HG03097 (cell line): ENCODE measurements around the gene MAP3K8.
A peak's percentile ranks its signal among the peaks of the same experiment; 100 is the strongest.
"Not testable (repeated sequence)": the region's sequence is repeated elsewhere in the genome, so short reads cannot be mapped to it uniquely, and the experiment has no call there.

Experiments used
- ATAC-seq: cut with Tn5 transposase; IDR thresholded peaks from one replicate; pipeline ENCODE4 v1.9.1; 2021; ENCODE audit not compliant: unreplicated experiment, low FRiP score

MAP3K8 gene

DNA sequence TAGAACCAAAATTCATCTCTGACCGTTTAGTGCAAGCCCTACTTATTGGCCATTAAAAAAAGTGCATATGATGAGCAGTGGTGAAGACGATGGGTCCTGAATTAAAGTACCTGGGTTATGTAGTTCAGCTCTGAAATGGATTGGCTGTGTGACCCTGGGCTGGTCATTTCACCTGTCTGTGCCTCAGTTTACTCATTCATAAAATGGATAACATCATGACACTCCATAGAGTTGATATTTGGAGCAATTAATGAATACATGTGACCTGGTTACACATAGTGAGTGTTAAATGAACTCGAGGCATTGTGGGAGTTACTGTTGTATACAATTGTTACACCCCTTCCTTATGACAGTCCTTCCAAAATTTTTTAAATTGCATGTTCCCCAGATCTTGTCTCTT, 9.1 kb downstream of the MAP3K8 start:
- ATAC-seq, result no peak

- ATAC-seq, result no peak
Measured at GRCh38 chr10:30445711-30446110, 11.7 kb downstream of the MAP3K8 start.

- ATAC-seq, result no peak
Measured at GRCh38 chr10:30447125-30447799, 13.3 kb downstream of the MAP3K8 start.

DNA sequence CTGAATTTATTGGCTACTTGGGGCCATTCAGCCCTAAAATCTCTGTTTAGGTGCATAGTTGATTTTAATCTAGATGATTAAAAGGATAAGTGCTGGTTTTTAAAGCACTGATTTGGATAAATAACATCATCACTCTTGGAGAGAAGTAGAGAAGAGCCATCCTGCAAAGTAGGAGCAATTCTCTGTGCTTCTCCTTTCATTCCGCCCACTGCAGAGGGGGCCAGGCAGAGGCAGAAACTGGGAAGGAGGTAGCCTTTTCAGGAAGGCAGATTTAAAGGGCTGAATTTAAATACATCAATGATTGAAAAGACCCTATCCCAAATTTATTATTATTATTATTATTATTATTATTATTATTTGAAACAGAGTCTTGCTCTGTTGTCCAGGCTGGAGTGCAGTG, 14.1 kb downstream of the MAP3K8 start:
- no peak for ATAC-seq

GRCh38 chr10:30453764-30454527, 20.0 kb downstream of the MAP3K8 start:
- no peak for ATAC-seq

DNA sequence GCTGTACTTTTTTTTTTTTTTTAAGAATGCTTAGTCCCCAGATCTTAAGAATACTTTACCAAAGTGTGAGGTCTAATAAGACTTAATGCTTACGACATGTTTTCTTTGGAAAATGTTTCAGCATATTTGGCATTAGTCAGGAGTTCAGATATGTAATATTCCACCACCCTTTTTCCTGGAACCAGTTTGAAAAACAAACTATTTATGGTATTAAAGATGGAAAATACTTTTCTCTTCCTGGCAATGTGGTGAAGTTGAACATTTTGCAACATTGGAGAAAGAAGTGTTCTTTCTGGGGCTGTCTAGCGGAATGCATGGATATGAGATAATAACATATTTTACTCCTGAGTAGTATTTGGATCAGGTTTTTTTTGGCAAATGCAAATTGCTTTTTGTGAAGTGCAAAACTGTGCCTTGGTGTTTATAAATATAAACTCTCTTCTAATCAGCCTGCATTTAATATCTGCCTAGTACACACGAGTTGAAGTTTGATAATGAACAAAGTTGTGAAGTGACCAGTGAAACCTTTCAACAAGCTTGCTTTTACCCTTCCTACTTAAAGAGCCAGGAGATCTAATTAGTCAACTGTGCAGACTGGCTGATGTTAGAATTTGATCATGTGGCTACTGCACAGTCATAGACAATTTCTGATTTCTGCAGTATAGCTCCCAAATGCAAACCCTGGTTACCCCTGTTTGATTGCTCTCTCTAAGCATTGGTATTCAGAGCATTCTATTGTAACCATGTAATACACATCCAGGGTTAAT, 20.9 kb downstream of the MAP3K8 start:
- ATAC-seq, result no peak

- ATAC-seq, result peak; percentile 56
Measured at GRCh38 chr10:30455816-30456215, 21.8 kb downstream of the MAP3K8 start.

DNA sequence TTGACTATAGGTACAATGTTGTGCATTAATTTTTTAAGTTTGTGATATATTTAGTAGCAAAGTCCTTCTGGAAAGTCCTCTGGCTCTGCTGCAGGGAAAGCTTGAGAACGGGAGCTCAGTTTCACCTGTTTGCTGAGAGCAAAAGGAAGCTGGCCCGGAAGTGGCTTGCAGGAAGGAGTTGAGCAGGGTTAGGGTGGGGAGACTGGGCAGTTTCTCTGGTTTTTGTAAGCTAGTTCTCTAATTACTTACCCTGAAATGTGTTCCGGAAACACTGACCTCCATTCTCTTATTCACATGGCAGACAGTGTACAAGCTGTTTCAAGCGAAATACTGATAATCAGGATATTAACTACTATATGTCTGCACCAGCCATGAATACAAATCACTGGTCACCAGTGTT, 22.3 kb downstream of the MAP3K8 start:
- peak; percentile 69 for ATAC-seq

- ATAC-seq, result no peak
Measured at GRCh38 chr10:30459283-30459682, 25.3 kb downstream of the MAP3K8 start.

- ATAC-seq, result no peak
Measured at GRCh38 chr10:30460121-30460520, 26.1 kb downstream of the MAP3K8 start.

- ATAC-seq, result no peak
Measured at GRCh38 chr10:30462513-30462912, 28.5 kb downstream of the MAP3K8 start.

DNA sequence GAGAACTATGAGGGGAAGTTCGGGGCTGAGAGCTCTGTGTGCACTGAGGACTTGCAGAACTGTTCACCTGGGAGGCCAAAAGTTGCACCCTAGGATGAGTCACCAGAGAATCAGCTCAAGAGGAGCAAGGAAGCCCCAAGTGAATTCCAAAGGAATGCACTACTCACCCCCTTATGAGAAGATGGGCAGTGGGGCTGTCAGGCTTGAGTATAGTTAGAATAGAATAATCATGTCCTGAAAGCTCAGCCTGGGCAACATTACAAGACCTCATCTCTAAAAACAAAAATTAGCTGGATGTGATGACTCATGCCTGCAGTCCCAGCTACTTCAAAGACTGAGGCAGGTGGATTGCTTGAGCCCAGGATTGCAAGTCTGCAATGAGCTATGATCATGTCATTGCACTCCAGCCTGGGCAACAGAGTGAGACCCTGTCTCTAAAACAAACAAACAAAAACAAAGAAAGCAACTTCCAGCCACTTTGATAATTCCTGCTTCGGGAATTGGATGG, 30.0 kb downstream of the MAP3K8 start:
- ATAC-seq, result no peak

GRCh38 chr10:30464675-30465074, 30.7 kb downstream of the MAP3K8 start:
- no peak for ATAC-seq

DNA sequence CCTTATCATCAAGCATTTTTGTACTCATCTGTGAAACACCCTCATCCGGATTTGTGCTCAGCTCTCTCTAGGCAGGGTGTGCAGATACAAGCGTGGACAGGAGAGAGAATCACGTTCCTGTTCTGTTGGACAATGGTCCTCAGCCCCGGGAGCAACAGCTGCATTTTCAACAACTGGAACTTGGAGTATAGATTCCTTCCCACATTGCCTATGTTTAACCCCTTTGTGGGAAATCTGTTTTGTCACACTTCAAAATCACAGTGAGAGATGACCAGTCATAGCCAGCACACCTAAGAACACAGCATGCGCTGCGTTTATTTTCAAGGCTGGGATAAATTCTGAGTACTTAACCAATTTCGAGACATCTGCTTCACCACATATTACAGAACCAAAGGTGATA, 32.5 kb downstream of the MAP3K8 start:
- ATAC-seq, result no peak

GRCh38 chr10:30467651-30468338, 33.8 kb downstream of the MAP3K8 start:
- ATAC-seq, result no peak

DNA sequence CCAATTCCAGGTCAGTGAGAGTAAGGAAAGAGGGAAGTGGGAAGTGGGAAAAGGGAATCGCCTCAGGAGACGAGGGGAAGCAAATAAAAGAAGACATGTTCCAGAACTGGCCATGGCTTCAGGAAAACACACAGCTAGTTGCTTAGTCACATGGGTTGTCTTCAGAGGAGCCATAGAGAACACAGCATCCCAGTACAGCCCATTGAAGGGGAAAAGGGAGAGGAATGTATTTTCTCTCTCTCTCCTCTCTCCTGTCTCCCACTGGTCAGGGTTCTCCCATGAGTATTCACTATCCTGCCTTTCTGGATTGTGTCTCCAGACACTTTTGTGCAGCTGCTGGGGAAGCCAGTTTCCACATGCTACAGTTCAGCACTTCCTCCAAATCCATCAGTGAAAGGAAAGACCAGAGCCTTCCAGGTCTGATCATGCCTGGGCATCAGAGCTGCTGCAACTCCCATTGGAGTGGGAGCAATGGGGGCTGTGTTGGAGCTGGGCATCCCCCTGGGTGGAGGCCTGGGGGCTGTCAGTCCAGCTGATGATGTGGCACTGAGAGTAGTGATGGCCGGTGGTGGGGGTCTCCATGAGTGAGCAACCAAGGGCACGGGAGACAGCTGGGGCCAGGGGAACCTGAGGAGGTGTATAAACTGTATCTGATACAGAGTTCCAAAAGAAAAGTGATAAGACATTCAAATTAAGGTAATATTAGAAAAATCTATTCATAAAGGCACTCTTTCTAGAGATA, 38.6 kb downstream of the MAP3K8 start:
- no peak for ATAC-seq

DNA sequence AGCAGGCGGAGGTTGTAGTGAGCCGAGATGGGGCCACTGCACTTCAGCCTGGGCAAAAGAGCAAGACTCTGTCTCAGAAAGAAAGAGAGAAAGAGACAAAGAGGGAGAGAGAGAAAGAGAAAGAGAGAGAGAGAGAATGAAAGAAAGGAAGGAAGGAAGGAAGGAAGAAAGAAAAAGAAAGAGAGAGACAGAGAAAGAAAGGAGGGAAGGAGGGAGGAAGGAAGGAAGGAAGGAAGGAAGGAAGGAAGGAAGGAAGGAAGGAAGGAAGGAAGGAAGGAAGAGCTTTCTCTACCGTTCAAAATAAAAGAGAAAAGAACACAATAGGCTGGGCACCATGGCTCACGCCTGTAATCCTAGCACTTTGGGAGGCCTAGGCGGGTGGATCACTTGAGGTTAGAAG, 41.5 kb downstream of the MAP3K8 start:
- not testable (repeated sequence) for ATAC-seq

DNA sequence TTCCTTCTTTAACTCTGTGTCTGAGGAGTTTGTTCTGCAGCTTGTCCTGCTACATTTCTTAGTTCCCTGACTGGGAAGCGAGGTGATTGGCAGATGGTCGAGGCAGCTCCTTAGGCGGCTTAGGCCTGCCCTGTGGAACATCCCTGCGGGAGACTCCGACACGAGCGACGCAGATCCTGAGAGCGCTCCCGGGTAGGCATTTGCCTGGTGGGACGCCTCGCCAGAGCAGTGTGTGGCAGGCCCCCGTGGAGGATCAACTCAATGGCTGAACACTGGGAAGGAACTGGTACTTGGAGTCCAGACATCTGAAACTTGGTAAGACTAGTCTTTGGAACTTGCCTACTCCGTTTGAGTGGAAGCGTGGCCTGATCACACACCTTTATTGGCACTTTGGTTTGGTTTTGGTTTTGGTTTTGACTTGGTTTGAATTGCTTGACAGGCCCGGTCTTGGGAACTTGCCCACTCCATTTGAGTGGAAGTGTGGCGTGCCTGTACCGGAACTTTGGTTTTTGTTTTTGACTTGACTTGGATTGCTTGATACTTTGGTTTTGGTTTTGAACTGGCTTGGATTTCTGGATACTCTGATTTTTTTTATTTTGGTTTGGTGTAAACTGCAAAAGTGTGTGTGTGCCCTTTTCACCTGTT, 42.6 kb downstream of the MAP3K8 start:
- no peak for ATAC-seq

DNA sequence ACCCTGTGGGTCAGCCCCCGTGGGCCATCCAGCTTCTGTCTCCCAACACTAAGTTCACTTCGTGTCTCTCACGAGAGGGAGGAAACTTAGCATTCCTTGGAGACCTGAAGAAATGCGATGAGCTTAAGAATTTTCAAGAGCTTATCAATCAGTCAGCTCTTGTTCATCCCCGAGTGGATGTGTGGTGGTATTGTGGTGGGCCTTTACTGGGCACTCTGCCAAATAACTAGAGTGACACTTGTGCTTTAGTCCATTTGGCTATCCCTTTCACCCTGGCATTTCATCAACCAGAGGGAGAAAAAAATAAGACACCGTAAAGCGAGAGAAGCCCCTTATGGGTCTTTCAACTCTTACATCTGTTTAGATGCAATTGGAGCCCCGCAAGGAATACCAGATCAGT, 45.5 kb downstream of the MAP3K8 start:
- ATAC-seq, result not testable (repeated sequence)

- ATAC-seq, result no peak
Measured at GRCh38 chr10:30481603-30482002, 47.6 kb downstream of the MAP3K8 start.
